Omental fat pad (tissue), 4 donors: ENCODE data around the gene ARHGAP9. TPM values are rescaled to one million over a fixed set of nuclear protein-coding genes. Genes with fewer than 3 reads are reported as not detected.

ENCODE experiments used
- ATAC-seq: fragments of 150-250 bp; one replicate; pipeline ENCODE4 v1.9.1; 2016; ENCODE audit warnings: mild to moderate bottlenecking, moderate library complexity; ENCODE audit not compliant: low FRiP score
- DNase-seq: peaks from one replicate; pipeline ENCODE4 v3.0.0-alpha.2; 2019; ENCODE audit warnings: low spot score
- total RNA-seq, 4 donors: library from RNA; depleted of rRNA; stranded (reverse); fragments of >200 nt; gene quantifications; one replicate each; pipeline ENCODE4 v1.1.0, GENCODE V29; 2016
- TF ChIP-seq, protein P1 (sequence below), 3 donors: fragments of 450-650 bp; IDR thresholded peaks; one replicate each; pipeline ENCODE4 v1.5.1; 2016 to 2017; ENCODE audit warnings: antibody characterized with exemption in 3 of 3, mild to moderate bottlenecking in 3 of 3, moderate library complexity in 2 of 3

Gene ARHGAP9
- total RNA-seq, 4 donors from 2014 or later, result 13.8 to 85.6 (median 29.8) TPM

DNA sequence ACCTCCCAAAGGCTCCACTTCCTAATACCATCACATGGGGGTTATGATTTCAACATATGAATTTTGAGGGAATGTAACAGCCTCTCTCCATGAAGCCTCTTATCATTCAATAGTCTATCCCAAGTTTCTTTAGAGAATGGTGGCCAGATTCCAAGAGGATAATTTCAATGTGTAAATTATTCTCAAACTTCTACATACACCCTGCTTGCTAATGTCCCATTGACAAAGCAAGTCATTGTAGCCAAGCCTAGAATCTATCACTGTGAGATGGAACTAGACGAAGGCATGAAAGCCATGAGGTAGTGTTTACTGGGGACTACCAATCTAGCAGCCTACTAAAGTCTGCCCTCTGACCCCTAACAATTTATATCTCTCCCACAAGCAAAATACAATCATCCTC lies 41.3 kb downstream of the ARHGAP9 start:
- DNase-seq (no peak), ATAC-seq (no peak)
- TF ChIP-seq, protein P1, sequence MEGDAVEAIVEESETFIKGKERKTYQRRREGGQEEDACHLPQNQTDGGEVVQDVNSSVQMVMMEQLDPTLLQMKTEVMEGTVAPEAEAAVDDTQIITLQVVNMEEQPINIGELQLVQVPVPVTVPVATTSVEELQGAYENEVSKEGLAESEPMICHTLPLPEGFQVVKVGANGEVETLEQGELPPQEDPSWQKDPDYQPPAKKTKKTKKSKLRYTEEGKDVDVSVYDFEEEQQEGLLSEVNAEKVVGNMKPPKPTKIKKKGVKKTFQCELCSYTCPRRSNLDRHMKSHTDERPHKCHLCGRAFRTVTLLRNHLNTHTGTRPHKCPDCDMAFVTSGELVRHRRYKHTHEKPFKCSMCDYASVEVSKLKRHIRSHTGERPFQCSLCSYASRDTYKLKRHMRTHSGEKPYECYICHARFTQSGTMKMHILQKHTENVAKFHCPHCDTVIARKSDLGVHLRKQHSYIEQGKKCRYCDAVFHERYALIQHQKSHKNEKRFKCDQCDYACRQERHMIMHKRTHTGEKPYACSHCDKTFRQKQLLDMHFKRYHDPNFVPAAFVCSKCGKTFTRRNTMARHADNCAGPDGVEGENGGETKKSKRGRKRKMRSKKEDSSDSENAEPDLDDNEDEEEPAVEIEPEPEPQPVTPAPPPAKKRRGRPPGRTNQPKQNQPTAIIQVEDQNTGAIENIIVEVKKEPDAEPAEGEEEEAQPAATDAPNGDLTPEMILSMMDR (IDR thresholded peaks at IDR 0.05), result no peak

DNA sequence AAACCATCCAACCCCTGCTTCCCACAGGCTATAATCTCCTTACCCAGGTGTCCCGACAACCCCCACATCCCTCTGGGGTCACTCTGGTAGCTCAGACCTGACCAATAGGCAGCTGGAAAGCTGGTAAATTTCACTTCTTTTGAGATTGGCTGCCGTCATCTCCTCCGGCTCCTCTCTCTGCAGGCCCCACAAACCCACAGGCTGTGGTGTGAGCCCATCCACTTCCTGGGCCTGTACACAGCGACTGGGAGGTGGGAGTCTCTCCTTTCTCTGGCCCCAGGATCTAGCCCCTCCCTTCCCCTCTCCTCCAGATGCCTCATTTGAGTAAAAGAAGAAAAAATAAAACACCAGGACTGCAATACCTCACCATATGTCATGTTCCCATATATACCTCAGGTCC lies 44.4 kb downstream of the ARHGAP9 start:
- TF ChIP-seq, protein P1 (IDR thresholded peaks at IDR 0.05), result no peak
- DNase-seq (no peak), ATAC-seq (no peak)

DNA sequence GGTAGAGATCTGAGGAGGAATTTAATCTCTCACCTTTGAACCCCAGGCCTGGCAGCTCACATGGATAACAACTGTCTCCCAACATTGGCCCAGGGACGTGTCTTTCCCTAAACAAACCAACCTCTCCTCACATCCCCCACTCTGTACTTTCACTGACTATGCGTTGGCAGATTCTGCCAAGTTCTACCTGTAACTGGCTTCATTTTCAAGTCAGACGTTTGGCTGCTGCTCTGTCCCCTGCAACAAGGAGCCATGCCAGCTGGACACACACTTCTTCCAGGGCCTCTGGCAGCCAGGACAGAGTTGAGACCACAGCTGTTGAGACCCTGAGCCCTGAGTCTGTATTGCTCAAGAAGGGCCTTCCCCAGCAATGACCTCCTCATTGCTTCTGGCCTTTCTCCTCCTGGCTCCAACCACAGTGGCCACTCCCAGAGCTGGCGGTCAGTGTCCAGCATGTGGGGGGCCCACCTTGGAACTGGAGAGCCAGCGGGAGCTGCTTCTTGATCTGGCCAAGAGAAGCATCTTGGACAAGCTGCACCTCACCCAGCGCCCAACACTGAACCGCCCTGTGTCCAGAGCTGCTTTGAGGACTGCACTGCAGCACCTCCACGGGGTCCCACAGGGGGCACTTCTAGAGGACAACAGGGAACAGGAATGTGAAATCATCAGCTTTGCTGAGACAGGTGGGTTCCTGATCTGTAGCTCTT lies 45.0 kb downstream of the ARHGAP9 start, which contains the start of gene INHBC:
INHBC (plus strand) TSS at position 268 of the 707 bp plus-strand sequence; CDS start at position 371, 103 bp downstream.
- TF ChIP-seq, protein P1 (IDR thresholded peaks at IDR 0.05), result no peak
- no peak for ATAC-seq
- DNase-seq, result no peak

DNA sequence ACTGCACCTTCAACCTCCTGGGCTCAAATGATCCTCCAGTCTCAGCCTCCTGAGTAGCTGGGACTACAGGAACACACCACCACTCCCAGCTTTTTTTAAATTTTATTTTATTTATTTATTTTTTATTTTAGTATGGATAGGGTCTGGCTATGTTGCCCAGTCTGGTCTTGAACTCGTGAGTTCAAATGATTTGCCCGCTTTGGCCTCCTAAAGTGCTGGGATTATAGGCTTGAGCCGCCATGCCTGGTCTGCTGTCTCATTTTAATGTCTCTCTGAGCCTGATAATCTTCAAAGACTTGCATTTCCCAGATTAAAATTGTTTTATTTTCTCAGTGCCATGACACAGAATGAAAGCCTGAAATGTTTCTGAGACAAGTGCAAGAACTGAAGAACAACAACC lies 46.3 kb downstream of the ARHGAP9 start:
- DNase-seq (no peak), ATAC-seq (no peak)
- TF ChIP-seq, protein P1 (IDR thresholded peaks at IDR 0.05), result no peak

DNA sequence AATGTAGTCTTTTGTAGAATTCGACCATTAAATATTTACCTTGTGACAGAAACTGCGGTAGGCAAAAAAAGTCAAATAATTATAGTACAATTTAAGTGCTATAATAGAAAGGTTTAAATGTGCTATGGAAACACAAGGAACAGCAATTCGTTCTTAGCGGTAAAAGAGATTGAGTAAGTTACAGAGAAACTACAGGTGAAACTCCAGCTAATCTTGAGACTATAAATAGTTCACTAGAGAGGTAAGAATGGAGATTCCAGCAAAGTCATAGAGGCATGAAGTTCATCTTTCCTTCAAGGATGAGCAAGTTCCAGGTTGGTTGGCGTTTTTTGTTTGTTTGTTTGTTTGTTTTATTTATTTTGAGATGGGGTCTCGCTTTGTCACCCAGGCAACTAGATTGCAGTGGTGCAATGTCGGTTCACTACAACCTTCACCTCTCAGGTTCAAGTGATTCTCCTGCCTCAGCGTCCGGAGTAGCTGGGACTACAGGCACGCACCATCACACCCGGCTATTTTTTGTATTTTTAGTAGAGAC lies 47.9 kb downstream of the ARHGAP9 start:
- ATAC-seq, result no peak
- TF ChIP-seq, protein P1 (IDR thresholded peaks at IDR 0.05), result no peak
- no peak for DNase-seq

DNA sequence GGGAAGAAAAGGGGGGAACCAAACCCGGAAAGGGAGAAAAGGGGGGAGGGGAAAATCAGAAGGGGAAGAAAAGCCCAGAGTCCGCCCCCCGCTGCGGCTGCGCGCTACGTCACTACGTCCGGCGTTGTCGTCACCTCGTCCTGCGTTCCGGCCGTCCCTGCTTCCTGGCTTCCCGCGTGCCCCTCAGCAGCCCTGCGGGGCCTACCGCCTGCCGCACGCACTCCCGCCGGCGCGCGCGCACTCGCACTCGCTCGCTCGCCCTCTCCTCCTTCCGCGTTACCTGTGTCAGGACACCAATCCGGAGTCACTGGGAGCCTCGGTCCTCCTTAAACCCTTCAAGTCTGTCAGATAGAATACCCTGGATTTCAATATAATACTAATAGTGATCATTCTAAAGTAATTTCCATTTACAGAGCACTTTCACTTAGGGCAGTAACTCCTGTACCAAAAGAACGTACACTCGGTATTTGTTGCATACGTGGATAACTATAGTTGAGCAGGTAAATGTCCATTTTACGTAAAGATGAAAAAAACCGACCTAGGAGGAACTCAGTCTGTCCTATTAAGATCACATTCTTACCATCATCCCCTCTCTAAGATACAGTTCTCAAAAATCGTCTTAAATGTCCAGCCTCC lies 48.6 kb downstream of the ARHGAP9 start, which contains the start of gene R3HDM2:
R3HDM2 (minus strand) TSS at position 113 of the 636 bp plus-strand sequence. CDS start 120,615 bp downstream, outside the sequence.
- DNase-seq (peak; percentile 66), ATAC-seq (peak; percentile 97)
- TF ChIP-seq, protein P1 (IDR thresholded peaks at IDR 0.05), result no peak
